CD4-positive, alpha-beta T cell treated with Interleukin-6 for 4 hours (primary cell): ENCODE measurements around the gene SIRPD.
"Not testable (repeated sequence)": the region's sequence is repeated elsewhere in the genome, so short reads cannot be mapped to it uniquely, and the experiment has no call there.

ENCODE experiments used
- DNase-seq: peaks from one replicate; pipeline ENCODE4 v3.0.0-alpha.2; 2020; ENCODE audit warnings: mixed read lengths

The SIRPD gene

DNA sequence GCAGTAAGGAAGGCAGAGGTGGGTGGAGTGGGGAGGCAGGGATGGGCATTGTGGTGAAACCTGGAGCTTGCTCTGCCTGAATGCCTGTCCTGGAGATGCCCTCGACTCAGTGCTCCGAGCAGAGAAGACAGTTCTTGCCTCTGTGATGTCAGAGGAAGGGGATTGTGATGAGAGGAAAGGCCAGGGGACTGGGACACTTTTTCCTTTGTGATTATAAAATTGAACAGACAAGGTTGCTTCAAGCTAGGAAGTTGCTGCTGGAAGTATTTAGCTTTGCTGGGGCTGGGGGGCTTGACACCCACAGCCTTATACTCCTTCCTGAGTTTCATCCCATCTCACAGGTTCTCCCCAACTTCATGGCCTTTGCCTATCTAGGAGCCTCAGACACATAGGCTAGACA, at the start of gene SIRPD:
Gene SIRPD, minus strand, starts transcription at position 101 of the 400 bp plus-strand sequence. Its CDS starts 52 bp downstream, at position 49.
- no peak for DNase-seq

GRCh38 chr20:1600736-1601135, 43.2 kb upstream of the SIRPD start:
- no peak for DNase-seq

DNA sequence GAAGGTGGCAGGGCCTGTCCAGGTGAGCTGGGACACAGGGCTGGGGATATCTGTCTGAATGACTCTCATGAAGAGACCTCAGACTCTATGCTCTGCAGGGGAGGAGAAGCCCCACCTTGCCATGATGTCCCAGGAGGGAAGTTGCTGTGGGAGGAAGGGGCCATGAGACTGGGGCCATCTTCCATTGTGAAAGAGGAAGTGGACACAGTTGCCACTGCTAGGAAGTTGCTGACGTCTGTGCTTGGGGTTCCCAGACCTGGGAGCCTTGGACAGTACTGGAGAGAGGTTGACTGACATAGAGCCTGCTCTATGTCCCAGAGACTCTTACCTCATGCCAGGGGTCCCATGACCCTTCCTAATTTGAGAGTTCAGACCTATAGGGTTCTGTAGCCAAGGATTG, 37.8 kb upstream of the SIRPD start:
- DNase-seq: no peak

- DNase-seq: no peak
Measured at GRCh38 chr20:1588533-1589460, 31.3 kb upstream of the SIRPD start.

DNA sequence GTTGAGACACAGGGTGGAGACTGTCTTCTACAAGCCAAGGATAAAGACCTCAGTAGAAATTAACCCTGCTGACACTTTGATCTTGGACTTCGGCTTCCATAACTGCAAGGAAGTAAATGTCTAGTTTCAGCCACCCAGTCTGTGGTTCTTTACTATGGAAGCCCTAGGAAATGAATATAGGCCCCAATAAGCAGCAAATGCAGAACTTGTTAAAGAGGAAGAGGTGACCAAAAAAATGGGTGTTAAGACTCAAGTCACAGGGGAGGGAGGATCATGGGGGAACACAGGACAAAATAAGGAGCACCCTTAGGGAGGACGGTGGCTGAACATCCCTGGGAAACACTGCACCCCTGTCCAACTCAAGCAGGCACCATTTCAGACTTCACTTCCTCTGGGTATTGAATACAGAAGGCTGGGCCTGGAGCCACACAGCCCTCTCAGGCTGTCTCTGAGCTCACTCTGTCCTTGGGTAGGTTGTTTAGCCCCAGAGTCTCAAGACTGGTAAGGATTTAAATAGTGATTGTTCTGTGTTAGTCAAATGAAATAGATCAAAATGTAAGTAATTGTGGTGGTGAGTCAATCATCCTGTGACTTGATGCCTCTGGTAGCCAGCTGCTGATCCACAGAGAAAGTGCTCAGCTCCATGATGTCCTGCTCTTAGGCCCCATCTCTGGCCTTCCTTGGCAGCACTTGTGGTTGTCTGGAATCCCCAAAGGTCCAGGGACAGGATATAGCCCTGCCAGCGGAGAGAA, 30.5 kb upstream of the SIRPD start:
- DNase-seq: no peak

DNA sequence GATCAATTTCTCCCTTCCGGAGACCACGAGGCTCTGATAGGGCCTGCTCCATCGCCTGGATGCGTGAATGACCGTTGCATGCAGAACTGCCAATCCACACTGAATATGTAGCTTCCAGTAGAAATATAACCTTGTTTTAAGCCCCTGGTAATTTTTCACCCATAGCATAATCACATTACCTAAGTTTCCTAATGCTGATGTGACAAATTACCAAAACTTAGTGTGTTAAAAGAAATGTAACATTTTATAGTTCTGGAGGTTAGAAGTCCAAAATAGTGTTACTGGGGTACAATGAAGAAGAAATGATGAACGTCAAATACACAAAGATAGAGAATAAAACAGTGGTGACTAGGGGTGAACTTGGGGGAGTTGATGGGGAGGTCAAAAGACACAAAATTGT, 22.0 kb upstream of the SIRPD start:
- DNase-seq: no peak

- no peak for DNase-seq
Measured at GRCh38 chr20:1577906-1578305, 20.4 kb upstream of the SIRPD start.

GRCh38 chr20:1577313-1577712, 19.8 kb upstream of the SIRPD start:
- DNase-seq: not testable (repeated sequence)

GRCh38 chr20:1576641-1577040, 19.1 kb upstream of the SIRPD start:
- no peak for DNase-seq

- not testable (repeated sequence) for DNase-seq
Measured at GRCh38 chr20:1576003-1576402, 18.5 kb upstream of the SIRPD start.

DNA sequence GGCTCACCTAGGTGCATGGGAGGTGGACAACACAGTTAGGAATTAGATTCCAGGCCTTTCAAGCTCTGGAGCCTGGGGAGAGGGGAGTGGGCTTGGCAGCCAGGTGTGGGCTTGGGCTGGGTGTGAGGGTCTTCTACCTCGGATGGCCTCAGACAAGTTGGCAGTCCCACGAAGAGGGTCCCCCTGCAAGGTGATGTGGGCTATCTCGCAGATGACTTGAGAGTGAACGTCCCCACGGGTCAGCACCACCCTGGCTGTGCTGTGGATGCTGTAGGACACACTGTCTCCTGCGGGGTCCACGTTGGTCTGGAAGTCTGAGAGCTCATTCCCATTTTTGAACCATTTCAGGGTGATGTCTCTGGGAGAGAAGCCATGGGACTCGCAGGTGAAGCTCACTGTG, 14.1 kb upstream of the SIRPD start:
- DNase-seq: not testable (repeated sequence)

DNA sequence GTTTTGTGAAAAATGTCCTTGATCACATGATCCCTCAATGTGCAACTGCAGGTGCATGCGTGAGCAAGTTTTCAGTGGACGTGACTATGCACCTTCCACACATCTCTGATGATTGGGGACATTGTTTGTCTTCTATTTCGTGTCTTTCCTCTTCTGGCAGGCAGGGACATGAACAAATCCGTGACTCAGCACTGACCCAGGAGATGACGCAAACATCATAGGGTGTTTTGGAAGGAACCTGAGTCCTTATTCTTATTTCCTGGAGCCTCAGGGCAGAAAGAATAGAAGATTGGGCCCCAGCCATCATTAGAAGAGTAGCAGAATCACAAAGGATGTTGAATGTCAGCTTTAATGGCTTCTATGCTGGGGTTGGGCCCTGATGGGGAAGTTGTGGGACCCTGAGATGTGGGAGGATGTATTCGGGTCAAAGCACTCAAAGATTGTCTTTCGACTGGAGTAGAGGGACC, 11.9 kb upstream of the SIRPD start:
- no peak for DNase-seq

DNA sequence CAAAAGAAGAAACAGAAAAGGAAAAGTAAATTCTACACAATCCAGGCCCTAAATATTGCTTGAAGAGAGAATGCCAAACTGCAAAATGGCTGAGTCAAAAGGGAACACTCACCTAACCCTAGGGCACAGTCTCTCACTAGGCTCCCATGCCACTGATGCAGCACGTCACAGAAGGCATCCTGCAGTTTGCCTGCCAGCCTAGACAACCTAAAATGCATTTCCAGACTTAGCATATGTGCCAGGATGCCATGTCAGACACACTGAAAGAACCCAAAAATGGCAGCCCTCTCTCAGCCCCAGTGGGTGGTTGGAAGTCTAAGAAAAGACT, 10.6 kb upstream of the SIRPD start:
- no peak for DNase-seq

DNA sequence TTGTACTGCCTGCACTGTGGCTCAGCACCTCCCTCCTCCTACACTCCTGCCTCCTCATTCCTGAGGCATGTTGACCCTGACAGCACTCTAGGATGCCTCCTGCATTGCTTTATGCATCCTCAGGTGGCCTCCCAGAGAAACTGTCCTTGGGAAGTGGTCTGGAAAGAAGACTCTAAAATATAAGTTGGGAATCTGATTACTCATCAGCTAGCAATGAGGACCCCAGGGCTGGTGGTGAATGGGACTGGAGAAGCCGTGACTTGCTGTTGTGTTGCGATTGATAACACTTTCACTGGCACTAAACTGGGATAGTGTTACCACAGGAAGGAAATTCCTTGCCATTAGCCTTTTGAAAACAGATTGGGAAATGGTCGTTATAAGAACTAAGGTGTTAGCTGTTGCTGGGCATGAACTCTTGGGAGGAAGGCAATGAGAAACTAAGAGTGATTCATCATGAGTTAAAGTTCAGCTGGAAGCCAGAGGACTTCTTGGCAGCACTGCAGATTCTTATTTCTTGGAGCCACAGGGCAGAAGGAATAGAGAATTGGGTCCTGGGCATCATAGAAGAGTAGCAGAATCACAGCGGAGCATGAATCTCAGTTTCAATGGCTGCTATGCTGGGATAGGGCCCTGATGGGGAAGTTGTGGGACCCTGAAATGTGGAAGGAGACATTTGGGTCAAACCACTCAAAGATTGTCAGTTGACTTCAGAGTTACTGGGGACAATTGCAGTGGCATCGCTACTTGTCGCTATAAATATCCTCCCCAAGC, 10.1 kb upstream of the SIRPD start:
- DNase-seq: no peak

DNA sequence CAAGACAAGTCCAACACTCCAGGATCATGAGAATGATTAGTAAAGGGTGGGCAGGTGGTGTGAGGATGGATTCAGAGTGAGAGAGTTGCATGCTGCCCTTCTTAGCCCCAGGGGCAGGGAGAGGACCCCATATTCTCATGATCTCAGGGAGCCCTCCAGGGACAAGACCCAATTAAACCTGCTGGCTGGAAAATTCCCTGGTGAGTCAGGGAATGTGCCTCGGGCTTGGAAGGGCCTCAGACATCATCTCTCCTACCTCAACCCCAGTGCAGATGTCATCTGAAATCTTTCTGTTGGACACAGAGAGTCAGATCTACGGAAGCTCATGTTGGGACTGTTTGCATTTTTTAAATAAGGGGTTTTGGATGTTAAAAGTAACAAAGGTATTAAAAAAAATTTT, 9.2 kb upstream of the SIRPD start:
- no peak for DNase-seq

DNA sequence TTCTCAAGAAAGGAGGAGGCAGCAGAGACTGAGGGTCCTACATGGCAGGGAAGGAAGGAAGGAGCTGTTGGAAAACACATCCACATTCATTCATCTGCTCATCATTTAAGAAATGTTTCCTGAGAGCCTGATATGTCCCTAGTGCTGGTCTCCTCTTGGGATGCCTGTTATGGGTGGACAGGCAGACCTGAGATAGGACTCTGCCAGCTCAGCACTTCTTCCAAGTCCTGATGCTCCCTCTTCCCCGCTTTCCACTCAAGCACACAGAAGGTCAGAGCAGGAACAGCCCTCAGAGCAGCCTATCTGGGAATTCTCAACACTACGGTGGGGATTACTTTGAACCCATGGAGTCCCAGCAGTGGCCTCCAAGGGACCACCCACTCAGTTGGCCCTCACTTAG, 8.0 kb upstream of the SIRPD start:
- DNase-seq: no peak

DNA sequence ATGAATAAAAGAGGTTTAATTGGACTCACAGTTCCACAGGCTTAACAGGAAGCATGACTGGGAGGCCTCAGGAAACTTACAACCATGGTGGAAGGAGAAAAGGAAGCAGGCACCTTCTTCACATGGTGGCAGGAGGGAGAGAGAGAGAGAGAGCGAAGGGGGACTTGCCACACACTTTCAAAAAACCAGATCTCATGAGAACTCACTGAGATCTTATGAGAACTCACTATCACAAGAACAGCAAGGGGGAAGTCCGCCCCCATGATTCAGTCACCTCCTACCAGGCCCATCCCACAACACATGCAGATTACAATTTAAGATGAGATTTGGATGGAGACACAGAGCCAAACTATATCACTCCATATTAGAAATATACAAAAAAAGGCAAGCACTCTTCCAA, 6.1 kb upstream of the SIRPD start:
- DNase-seq: no peak

GRCh38 chr20:1562622-1563021, 5.1 kb upstream of the SIRPD start:
- no peak for DNase-seq

GRCh38 chr20:1561350-1561749, 3.8 kb upstream of the SIRPD start:
- DNase-seq: no peak

DNA sequence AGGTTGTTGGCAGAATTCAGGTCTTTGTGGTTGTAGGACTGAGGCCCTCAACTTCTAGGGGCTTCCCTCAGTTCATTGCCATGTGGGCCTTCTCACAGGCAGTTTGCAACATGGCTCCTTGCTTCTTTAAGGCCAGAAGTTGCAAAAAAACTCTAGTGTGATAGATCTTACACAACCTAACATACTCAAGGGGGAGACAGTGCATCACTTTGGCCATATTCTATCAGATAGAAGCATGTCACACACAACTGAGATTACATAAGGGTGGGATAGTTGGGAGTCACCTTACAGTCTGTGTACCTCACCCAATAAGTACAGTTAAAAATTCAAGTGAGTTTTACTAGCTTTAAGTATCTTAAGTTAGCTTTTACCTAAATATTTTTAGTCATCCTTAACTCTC, 1.6 kb downstream of the SIRPD start:
- peak; percentile 21 for DNase-seq

GRCh38 chr20:1539816-1540419, 17.6 kb downstream of the SIRPD start:
- no peak for DNase-seq

DNA sequence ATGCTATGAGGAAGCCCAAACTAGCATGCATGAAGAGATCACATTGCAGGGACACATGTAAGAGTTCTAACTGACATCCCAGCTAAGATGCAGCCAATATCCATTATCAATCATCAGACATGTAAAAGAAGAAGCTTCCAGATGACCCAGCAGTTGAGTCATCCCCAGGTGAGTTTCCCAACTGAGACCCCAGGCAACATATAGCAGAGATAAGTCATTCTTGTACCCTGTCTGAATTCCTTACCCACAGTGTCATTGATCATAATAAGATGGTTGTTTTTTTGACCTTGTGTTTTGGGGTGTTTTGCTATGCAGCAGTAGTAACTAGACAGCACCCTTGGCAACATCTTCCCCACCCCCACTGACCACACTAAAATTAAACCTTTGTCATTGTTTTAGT, 18.9 kb downstream of the SIRPD start:
- DNase-seq: no peak

GRCh38 chr20:1537731-1538058, 19.8 kb downstream of the SIRPD start:
- DNase-seq: peak; percentile 4
